OCI-M2 (cell line): ENCODE measurements around the gene NFKBIZ.

Source experiments
- DNase-seq: peaks from one replicate; lab custom pipeline; 2025; ENCODE audit not compliant: unreplicated experiment; lab: John Stamatoyannopoulos, UW

NFKBIZ gene

DNA sequence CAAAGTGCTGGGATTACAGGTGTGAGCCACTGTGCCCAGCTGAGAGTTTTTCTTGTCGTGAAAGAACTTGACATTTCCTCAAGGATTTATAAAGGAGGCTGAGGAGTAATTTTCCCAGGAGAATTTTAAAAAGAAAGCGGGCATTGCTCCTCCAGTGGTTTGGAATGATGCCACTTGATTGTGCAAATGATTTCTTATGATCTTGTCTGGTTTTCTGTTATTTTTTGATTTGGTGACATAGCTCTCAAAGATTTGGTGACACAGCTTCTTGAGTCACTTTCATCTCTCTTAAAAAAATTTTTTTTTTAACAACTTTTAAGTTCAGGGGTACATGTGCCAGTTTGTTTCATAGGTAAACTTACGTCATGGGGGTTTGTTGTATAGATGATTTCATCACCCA, 24.6 kb upstream of the NFKBIZ start:
- no peak for DNase-seq

DNA sequence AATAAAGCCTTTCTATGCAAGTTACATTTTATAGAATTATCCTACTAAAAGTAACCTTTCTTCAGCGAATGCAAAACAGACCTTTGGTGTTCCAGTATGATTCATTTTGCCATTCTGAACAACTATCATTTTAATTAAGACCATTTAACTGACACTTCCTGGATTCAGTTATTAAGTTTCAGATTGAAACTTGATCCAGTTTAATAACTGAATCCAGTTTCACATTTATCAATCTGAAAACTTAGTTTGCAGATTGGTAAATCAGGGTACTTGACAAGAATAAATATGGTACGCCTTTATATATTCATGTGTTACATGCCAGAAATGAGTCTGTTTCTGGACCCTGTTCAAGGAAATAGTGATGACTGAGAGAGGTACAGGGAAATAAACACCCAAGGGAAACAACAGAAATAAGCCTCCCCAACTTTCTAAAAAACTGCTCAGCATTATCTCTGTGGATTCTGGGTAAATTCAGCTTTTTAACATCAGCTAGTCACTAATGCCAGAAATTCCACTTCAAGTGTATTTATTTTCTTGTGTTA, 23.3 kb upstream of the NFKBIZ start:
- DNase-seq, result no peak

DNA sequence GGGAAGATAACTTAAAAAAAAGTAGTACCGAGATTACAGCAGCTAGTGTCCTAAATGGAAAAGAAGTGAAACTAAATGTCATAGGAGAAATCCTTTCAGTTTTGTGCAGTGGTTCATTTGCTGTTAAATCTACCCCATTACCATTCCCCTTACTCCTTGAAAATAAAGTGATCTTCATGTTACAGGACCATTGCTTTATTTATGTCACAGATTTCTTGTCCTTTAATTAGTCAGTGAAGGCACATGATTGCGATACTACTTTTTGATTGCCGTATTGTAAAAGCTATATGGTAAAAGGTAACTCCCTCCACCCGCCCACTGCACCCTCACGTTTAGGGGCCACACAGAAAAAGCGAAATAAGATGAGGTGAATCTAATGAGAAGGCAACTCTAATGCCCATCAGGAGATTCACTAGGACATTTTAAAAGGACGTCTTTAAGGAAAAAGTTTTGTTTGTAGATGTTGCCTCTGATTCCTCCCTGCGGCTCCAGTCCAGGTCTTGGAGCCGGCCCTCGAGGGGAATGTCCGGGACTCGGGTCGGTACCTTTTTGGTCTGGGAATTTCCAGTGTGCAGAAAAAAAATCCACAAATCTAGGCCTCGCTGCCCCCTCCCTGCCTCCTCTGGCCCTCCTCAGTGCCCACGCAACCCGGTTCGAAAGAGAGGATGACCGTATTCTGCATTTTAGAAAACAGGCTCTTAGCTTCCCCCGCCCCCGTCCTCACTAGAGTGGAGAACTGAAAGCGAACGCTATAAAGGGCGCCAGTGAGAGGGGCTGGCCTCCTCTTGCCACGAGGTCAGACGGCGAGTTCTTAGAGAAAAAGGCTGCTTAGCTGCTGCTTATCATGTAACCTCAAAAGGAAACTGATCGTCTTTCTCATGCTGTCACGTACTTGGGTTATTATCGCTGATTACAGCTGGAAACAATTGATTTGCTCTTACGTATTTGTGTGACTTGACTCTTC, 21.8 kb upstream of the NFKBIZ start:
- DNase-seq, result peak; percentile 51

DNA sequence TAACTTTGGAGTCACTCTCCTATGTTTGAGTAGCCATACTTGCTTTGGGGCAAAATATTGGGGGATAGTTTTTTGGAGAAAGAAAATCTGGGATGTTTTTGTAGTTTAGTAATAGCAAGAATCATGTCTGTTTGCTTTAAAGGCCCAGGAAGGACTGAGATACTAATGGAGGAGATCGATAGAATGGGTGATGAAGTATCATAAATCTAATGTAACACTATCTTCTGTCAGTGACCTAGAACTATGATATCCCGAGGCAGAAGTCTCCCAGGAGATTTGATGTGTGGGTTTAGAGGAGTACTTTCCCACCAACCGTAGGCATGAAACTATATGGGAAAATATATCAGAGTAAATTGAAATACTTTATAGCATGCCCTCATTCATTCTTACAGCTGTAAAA, 21.0 kb upstream of the NFKBIZ start:
- no peak for DNase-seq

DNA sequence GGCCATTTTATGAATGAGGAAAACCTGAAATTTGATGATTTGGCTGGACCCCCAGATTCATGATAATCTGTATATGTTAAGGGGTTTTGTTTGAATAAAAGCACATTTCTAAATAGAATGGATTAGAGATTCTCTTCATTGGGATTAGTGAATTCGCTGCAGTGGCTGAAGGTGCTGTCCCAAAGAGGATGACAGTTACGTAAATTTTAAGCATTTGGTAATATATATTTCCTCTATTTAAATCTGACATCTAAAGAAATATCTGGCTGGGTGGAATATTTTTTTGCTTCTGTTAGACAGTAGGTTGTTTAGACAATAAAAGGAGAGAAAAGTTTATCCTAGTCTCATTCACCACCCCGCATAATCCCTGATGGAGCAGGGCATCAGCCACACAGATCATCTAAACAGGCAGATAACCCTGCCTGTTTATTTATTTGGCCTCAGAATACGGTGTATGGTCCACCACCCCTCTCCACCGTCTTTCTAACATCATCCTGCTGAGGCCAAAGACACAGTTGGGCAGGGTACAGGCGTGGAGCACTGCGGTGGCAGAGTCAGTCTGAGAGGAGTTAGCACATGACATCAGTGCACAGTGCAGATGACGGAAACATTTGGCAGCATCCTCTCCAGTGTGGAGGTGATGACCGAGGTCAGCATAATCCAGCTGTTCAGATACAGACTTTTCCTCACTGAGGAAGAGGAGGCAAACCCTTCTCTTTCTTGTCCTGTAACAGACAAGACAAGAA, 20.4 kb upstream of the NFKBIZ start:
- no peak for DNase-seq

DNA sequence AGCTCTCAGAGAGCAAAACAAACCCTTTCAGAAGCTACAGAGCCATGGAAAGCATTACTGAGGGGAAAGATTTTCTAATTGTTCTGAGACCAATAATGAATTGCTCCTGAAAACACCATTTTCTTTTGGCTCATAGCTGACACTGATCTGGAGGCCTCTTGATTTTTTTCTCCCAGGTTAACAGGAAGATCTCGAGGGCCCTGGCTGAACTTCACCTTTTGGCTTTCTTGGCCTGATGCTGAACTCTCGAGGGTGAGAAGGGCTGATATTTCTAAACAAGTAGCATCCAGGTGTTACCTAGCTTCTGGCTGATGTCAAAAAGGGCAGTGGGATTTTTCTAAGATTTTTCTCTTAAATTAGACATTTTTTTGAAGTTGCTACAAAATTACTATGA, 19.9 kb upstream of the NFKBIZ start:
- DNase-seq, result no peak

DNA sequence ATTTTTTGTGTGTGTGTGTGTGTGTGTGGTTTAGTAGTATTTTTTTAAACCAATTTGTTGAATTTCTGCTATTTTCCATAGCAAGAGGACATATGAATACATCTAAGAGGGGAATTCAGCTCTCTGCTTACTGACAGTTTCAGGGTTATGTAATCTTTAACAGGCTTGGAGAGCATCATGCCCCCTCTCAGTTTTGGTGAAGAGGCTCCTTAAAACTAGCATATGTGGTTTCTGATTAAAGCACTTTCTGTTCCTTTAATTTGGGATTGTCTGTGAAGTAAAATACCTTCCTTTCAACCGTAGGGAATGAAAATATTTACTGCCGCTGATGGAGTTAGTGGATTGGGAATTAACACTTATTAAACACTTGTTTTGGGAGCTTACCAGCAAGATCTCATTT, 19.4 kb upstream of the NFKBIZ start:
- no peak for DNase-seq

DNA sequence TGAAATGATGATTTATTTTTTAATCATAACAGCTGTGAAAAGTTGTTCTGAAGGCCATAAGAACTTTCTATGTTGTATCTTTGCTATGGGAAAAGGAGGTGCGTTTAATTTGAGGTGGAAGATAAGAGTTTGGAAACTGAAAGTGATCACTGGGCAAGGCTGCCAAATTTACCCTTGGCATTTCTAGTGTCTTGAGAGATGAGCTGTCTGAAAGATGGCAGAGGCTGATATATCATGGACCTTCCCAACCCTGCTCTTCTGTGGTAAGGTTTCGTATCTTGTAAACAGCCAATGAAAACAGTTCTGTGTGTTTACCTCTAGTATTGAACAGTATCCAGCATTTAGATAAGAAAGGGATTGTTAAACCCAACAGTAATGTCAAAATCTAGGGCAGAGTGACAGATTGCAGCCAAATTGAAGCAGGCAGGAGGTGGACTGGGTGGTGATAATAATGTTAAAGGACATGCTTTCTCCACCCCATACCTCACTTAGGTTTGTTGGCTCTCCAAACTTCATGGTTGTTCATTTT, 15.8 kb upstream of the NFKBIZ start:
- no peak for DNase-seq

DNA sequence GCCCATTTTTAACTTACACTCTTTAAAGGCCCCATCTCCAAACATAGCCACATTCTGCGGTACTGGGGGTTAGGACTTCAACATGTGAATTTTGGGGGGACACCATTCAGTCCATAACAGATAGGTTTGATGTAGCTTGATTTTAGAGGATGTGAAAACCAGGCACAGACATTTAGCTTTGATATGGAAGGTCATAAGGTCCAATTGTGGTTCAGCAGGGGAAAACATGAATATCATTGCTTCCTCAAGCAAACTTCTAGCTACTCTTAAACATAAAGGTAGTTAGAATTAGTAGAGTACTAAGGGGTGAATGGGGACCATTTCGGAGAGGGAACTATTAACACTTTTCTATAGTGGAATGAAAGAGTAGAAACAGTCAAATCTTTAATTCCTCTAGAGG, 13.6 kb upstream of the NFKBIZ start:
- no peak for DNase-seq

DNA sequence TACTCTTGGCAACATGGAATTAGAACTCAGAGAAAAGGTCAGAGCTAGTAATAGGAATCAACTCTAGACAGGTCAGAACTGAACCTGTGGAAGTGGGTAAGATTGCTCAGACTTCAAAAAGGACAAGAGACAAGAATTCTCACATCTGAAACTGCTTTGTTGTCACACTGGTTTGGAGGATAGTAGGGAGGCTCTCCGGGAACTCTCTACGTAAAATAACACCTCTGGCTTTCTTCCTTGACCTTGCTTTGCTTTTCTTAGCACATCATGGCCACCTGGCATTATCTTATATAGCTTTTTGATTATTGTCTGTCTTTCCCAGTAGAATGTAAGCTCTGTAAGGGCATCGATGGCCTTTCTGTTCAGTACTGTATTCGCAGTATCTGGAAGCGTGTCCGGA, 13.2 kb upstream of the NFKBIZ start:
- no peak for DNase-seq

DNA sequence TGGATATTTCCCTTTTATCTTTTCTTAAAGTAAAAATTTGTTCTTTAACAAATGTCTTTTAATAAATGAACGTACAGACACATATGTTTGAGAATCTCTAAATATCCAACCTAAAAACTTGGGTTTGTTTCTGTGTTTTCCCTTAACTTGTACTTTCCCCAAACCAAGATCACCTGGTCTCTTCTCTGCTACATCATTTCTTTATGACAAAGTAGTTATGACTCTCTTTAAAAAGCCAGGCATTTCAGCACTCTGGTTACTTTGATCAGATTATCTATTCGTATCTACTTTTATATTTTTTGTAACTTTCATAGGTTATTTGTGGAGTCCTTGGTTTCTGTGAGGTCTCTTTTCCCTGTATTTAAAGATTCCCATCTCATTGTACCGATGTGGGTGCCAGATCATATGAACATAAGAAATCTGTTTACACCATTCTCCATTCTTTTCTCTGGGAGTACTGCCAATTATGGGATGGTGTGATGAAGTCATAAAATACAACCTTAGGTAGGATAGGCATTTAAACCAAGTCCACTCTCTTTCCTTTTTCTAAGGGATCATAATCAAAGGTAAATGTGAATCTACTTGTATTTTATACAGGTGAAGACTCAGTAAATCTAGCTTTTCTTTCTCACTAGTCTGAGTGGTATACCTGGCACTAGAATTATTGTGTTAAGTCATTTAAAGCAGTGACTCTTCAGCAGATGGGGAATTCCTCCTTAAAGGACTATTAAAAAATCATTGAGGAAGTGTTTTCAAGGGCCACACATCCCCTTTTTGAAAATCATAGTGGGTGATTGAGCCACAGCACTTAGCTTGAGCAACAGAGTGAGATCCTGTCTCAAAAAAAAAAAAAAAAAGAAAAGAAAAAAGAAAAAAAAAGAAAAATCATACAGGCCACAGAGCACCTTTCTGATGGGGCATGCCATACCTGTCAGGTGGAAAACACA, 12.4 kb upstream of the NFKBIZ start:
- DNase-seq, result no peak

DNA sequence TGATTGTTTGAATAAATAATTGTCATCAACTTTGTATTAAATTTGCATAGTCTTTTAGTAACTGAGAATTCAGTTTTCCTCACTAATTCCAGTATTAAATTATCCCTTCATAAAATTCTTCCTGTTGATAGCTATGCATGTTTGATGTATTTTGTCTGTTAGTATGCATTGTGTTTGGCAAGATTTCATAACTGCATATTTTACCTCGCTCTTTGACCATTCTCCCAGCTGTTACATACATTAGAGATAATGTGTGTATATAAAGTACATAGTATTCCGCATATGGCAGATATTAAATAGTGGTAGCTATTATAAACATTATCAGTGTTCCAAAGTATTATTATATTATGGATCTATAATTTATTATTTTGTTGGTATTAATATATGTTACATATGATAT, 10.6 kb upstream of the NFKBIZ start:
- DNase-seq, result no peak

DNA sequence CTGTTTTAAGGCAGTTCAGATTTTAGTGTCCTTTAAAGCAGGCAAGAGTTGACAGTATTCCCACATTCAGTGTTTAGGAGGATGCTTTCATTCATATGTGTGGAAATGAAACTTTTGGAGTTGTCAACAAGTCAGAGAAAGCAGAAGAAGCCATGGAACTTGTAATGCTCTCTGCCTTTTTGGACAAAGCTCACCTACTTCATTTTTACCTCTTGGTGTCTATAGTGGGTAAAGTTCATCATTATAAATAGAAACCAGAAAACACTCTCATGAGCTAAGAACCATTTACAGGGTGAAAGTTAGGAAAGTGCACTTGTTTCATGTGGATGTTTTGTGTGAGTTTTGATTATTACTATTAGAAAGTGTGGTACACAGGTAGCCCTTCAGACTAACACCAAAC, 9.2 kb upstream of the NFKBIZ start:
- no peak for DNase-seq

DNA sequence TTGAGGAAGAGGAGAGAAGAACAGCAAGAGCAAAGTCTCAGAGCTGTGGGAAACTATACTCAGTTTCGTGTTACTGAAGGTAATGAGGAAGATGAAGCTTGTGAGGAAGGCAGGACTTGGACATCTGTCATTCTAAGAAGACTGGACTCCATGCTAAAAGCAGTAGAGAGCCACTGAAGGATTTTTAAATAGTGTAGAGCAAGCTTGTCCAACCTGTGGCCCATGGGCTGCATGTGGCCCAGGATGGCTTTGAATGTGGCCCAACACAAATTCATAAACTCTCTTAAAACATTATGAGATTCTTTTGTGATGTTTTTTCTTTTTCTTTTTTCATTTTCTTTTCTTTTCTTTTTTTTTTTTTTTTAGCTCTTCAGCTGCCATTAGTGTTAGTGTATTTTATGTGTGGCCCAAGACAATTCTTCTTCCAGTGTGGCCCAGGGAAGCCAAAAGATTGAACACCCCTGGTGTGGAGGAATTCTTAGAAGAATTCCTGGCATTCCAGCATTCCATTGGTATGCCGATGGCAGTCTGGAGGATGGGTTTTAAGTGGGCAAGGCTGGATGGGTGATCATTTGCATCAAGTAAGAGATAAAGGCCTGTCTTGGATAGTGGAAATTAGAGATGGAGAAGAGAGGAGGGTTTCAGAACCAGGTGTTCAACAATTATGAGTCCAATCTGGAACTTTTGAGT, 6.9 kb upstream of the NFKBIZ start:
- DNase-seq, result no peak

DNA sequence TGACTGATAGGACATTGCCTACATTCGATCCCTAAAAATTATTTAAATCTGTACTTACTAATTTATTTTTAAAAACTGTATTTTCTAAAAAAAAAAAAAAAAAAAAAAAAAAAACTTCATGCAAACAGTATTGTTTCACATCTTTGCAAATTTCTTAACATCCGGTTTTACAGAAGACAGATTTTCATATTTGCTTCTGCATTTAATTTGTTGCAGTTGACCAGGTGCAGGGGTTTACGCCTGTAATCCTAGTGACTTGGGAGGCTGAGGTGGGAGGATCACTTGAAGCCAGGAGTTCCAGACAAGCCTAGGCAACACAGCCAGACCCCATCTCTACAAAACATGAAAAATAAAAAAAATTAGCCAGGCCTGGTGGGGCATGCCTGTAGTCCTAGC, 6.4 kb upstream of the NFKBIZ start:
- no peak for DNase-seq

DNA sequence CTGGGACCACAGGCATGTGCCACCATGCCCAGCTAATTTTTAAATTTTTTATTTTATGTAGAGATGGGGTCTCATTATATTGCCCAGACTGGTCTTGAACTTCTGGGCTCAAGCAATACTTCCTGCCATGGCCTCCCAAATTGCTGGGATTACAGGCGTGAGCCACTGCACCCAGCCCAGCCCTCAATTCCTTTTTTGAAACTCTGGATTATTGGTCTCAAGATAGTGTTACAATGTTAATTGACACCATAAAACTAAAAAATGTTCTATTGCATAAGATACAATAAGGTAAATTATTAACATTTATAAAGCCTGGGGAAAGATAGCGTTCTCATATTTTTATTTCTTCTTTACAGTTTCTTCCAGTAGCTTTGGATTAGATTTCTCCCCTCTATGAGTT, 3.9 kb upstream of the NFKBIZ start:
- no peak for DNase-seq

DNA sequence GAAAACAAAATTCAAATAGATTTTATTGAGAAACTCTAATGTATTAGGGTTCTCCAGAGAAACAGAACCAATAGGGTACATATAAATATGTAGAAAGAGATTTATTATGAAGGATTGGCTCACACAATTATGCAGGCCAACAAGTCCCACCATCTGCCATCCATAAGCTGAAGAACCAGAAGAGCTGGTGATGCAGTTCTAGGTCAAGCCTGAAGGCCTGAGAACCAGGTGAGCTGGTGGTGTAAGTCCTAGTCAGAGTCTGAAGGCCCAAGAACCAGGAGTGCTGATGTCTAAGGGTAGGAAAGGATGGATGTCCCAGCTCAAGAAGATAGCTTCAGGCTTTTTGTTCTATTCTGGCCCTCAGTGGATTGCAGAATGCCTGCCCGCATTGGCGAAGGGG, 2.6 kb upstream of the NFKBIZ start:
- DNase-seq, result no peak

DNA sequence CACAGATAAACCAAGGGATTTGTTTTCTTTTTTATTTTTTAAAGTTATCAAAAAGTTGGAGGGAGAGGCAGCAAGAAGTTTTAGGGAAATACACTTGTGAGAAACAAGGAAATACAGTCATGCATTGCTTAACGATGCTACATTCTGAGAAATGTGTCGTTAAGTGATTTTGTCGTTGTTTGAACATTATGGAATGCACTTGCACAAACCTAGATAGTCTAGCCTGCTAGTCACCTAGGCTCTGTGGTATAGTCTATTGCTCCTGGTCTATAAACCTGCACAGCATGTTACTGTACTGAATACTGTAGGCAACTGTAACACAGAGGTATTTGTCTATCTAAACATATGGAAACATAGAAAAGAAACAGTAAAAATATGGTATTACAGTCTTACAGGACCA, 2.0 kb upstream of the NFKBIZ start:
- DNase-seq, result no peak

DNA sequence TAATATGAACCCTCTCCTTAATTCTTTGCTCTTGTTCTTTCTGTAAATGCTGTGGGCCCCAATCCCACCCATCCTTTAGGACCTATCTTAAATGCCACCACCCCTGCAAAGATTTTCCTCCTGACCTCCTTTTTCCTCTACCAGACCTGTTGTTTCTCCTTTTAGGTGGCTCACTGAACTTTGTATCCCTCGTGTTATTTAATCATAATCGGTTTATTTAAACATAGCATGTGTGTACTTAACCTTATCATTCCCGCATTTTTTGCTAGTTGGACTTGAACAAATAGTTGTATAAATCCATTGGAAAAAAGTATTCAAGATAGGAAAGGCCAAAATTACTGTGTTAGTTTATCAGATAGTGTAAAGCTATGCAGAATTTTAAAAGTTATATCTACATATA, 988 bp upstream of the NFKBIZ start:
- DNase-seq, result no peak

DNA sequence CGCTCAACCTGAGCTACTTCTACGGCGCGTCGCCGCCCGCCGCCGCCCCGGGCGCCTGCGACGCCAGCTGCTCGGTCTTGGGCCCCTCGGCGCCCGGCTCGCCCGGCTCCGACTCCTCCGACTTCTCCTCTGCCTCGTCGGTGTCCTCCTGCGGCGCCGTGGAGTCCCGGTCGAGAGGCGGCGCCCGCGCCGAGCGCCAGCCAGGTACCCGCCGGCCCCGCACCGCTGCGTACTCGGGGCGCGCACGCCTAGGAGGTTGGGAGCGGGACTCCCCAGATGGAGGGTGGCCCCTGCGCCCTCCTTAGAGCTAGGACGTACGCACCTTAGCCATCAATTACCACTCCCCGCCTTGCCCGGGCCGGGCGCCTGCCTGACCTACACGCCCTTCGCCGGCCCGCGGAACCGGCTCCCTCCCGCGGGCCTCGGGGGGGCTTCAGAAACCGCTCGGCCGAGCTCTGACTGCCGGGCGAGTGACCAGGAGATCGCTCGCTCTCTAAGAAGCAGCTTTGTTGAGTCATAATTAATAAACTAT, 466 bp downstream of the NFKBIZ start:
- DNase-seq, result no peak
